CD14-positive monocyte (primary cell): ENCODE results near the gene TARS1. TPM values are rescaled to one million over a fixed set of nuclear protein-coding genes. Genes with fewer than 3 reads are reported as not detected.
A peak's percentile ranks its signal among the peaks of the same experiment; 100 is the strongest.

ENCODE experiments used
- DNase-seq, 3 donors: peaks; one replicate each; pipeline ENCODE4 v3.0.0-alpha.2; 2011 to 2022
- H2AFZ ChIP-seq: 2 replicates; pipeline ENCODE4 v1.6.0; 2012; ENCODE audit warnings: mild to moderate bottlenecking, low read depth, low read length, inconsistent platforms; ENCODE audit not compliant: insufficient read depth, poor library complexity, severe bottlenecking
- H3K27ac ChIP-seq, 2 donors: 1 replicate in 1 of 2; 2 replicates in 1 of 2; pipeline ENCODE4 v1.5.1; 2012 to 2013; ENCODE audit warnings: low read length in 2 of 2, control low read depth in 1 of 2, inconsistent platforms in 1 of 2, low read depth in 1 of 2, mild to moderate bottlenecking in 1 of 2
- H3K27me3 ChIP-seq, 2 donors: one replicate each; pipeline versions ENCODE4 v1.6.0 to v1.6.1; 2011 to 2013; ENCODE audit warnings: low read length in 2 of 2; ENCODE audit not compliant: control insufficient read depth in 2 of 2, insufficient read depth in 2 of 2
- H3K36me3 ChIP-seq, 2 donors: replicated peaks in 1 of 2; 1 replicate in 1 of 2; 2 replicates in 1 of 2; pipeline versions ENCODE4 v1.5.1 to v1.6.1; 2012 to 2013; ENCODE audit warnings: low read length in 2 of 2, control low read depth in 1 of 2, inconsistent platforms in 1 of 2, mild to moderate bottlenecking in 1 of 2; ENCODE audit not compliant: insufficient read depth in 2 of 2, control insufficient read depth in 1 of 2
- H3K4me1 ChIP-seq, 2 donors: 1 replicate in 1 of 2; 2 replicates in 1 of 2; pipeline versions ENCODE4 v1.5.1 to v1.6.1; 2012 to 2013; ENCODE audit warnings: low read length in 2 of 2, control low read depth in 1 of 2, inconsistent platforms in 1 of 2, mild to moderate bottlenecking in 1 of 2, moderate library complexity in 1 of 2; ENCODE audit not compliant: insufficient read depth in 2 of 2, control insufficient read depth in 1 of 2
- H3K4me2 ChIP-seq: replicated peaks from 2 replicates; pipeline ENCODE3; 2012; ENCODE audit warnings: low read length, moderate library complexity, mild to moderate bottlenecking; ENCODE audit not compliant: poor library complexity, severe bottlenecking; ENCODE audit errors: extremely low read depth
- H3K4me3 ChIP-seq, 3 experiments: fragments of 200-600 bp in 1 of 3; sonication (generic) in 1 of 3; replicated peaks in 1 of 3; 1 replicate in 2 of 3; 2 replicates in 1 of 3; pipeline ENCODE4 v1.5.1; 2011 to 2013; ENCODE audit warnings: low read length in 3 of 3, mild to moderate bottlenecking in 3 of 3, control low read depth in 2 of 3, low read depth in 2 of 3, inconsistent platforms in 1 of 3, moderate library complexity in 1 of 3
- H3K79me2 ChIP-seq: 2 replicates; pipeline ENCODE4 v1.6.0; 2012; ENCODE audit warnings: mild to moderate bottlenecking, control low read depth, inconsistent platforms, low read length, moderate library complexity; ENCODE audit not compliant: insufficient read depth
- H3K9ac ChIP-seq: 2 replicates; pipeline ENCODE4 v1.6.0; 2017; ENCODE audit warnings: low read length, mild to moderate bottlenecking; ENCODE audit not compliant: insufficient read depth, poor library complexity, severe bottlenecking
- H3K9me3 ChIP-seq, 2 donors: replicated peaks in 1 of 2; 1 replicate in 1 of 2; 2 replicates in 1 of 2; pipeline versions ENCODE4 v1.5.1 to v1.6.1; 2012 to 2013; ENCODE audit warnings: low read length in 2 of 2, control low read depth in 1 of 2; ENCODE audit not compliant: control insufficient read depth in 1 of 2, insufficient read depth in 1 of 2
- H4K20me1 ChIP-seq: 2 replicates; pipeline ENCODE4 v1.6.0; 2012; ENCODE audit warnings: mild to moderate bottlenecking, low read length, control low read depth, moderate library complexity; ENCODE audit not compliant: insufficient read depth
- H3K27ac Mint-ChIP-seq, 7 donors: one replicate each; pipeline ENCODE4 v1.8.0; 2020; ENCODE audit warnings: mild to moderate bottlenecking in 7 of 7, mixed read lengths in 7 of 7, moderate library complexity in 6 of 7, inconsistent platforms in 2 of 7
- H3K27me3 Mint-ChIP-seq, 3 donors: one replicate each; pipeline ENCODE4 v1.8.0; 2021 to 2022; ENCODE audit warnings: low read depth in 3 of 3, mild to moderate bottlenecking in 3 of 3, mixed read lengths in 3 of 3, moderate library complexity in 3 of 3, inconsistent platforms in 1 of 3
- H3K36me3 Mint-ChIP-seq, 2 donors: one replicate each; pipeline ENCODE4 v1.8.0; 2020; ENCODE audit warnings: mixed read lengths in 2 of 2, inconsistent platforms in 1 of 2, mild to moderate bottlenecking in 1 of 2
- H3K4me1 Mint-ChIP-seq: one replicate; pipeline ENCODE4 v1.8.0; 2020; ENCODE audit warnings: mild to moderate bottlenecking, mixed read lengths
- H3K4me3 Mint-ChIP-seq, 2 donors: one replicate each; pipeline ENCODE4 v1.8.0; 2020; ENCODE audit warnings: mild to moderate bottlenecking in 2 of 2, mixed read lengths in 2 of 2, moderate library complexity in 1 of 2
- H3K9me3 Mint-ChIP-seq, 7 donors: one replicate each; pipeline ENCODE4 v1.8.0; 2020 to 2022; ENCODE audit warnings: mixed read lengths in 7 of 7, mild to moderate bottlenecking in 6 of 7, moderate library complexity in 6 of 7, inconsistent platforms in 2 of 7
- CTCF ChIP-seq: fragments of 200-600 bp; IDR thresholded peaks from one replicate; pipeline ENCODE4 v1.8.0; 2022; ENCODE audit warnings: antibody characterized with exemption, mild to moderate bottlenecking
- WGBS: methylation state at CpG from one replicate; pipeline ENCODE4 v1.1.5; 2013; ENCODE audit warnings: missing lambda C conversion rate; ENCODE audit not compliant: insufficient coverage; 5-methylcytosine and 5-hydroxymethylcytosine counted together
- intact Hi-C, 2 donors: fragments of 100-400 bp; cut with micrococcal nuclease; formaldehyde crosslinking; loops; one replicate each; pipeline versions ENCODE4 v1.15.0 to v1.15.1; 2023
- polyA plus RNA-seq, 3 donors: library from polyadenylated mRNA; depleted of rRNA in 1 of 3; unstranded in 2 of 3; stranded (reverse) in 1 of 3; fragments of 300-500 nt in 2 of 3; fragments of >200 nt in 1 of 3; fragmentation: Illumina TruSeq in 2 of 3; gene quantifications; 1 replicate in 2 of 3; 2 replicates in 1 of 3; pipeline ENCODE4 v1.2.3, GENCODE V29; 2012 to 2021

TARS1 gene
- polyA plus RNA-seq, 3 donors: 10.6 to 47.8 (median 39.8) TPM

DNA sequence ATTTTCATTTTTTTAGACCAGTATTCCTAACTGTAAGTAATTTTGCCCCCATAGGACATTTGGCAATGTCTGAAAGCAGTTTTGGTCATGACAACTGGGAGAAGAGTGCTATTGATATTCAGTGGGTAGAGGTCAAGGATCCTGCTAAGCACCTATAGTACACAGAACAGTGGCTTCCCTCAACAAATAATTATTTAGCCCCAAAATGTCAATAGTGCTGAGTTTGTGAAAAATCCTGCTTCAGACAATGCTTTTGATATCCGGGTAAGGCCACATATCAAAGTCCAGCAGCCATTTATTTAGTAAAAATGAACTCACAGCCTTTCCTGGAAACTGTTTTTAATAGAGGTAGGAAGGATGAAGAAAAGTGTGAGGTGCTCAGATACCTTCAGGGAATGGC, 8.1 kb upstream of the TARS1 start:
- Mint-ChIP-seq H3K36me3 (no peaks in the 10 kb centered on the region), H3K27me3 (peaks cover 0 to 6% (median 1%) of the 10 kb centered on the region in 3 donors), H3K9me3 (peaks cover 3 to 10% (median 8%) of the 10 kb centered on the region in 7 donors), H3K4me3 (no peak overlapping the region), H3K27ac (peak overlapping the region in 1 of 7 donors; percentile 19), H3K4me1 (peaks cover 6% of the 10 kb centered on the region)
- Histone ChIP-seq H3K9ac (no peak overlapping the region), H3K9me3 (no peaks in the 10 kb centered on the region), H3K4me2 (no peak overlapping the region), H3K79me2 (no peaks in the 10 kb centered on the region), H3K27ac (no peak overlapping the region), H3K36me3 (no peaks in the 10 kb centered on the region), H2AFZ (no peak overlapping the region), H3K4me1 (no peaks in the 10 kb centered on the region), H4K20me1 (no peaks in the 10 kb centered on the region), H3K4me3 (no peak overlapping the region), H3K27me3 (no peaks in the 10 kb centered on the region)
- no peak for DNase-seq
- WGBS: no CpG with 5 or more reads among the region's 1 CpG
- intact Hi-C loops: loop anchor here in 1 of 2 donors (10.0 kb wide), 1 partner anchor 1032 kb away; no protein-coding TSS in a partner anchor
- TF ChIP-seq CTCF: no peak

DNA sequence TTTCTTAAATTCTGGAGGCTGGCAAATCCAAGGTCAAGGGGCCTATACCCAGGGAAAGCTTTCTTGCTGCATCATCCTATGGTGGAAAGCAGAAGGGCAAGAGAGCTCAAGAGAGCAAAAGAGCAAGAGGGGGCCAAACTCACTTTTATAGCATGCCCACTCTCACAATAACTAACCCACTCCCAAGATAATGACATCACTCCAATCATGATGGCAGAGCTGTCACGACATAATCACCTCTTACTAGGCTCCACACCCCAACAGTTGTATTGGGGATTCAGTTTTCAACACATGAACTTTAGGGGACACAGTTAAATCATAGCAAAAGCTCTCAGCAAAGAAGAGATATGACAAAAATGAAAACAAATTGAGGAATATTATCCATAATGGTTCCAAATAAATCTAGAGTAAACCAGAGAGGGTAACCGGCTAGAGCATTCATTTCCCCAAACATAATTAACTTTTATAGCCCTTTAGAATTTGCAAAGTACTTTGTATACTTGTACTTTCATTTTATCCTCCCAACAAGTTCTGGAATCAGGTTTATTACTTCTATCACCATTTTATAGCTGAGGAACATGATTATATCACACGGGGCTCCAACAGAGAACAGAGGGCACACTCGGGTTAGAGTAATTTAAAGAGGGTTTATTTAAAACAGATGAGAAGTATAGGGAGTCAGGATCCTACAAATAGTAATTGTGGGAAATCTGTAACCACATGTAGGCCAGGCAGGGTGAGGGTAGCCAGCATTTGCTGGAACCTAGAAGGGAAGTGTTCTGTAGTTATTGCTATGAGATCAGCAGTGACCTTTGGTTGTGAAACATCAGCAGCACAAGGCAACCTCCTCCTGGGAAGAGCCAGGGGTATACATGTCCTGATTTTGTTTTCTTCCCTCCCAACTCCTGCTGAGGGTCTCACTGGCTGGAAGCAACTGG, 7.2 kb upstream of the TARS1 start:
- Histone ChIP-seq H3K9ac (no peak overlapping the region), H3K27me3 (no peaks in the 10 kb centered on the region), H3K4me2 (no peak overlapping the region), H3K27ac (no peak overlapping the region), H2AFZ (no peak overlapping the region), H3K4me3 (no peak overlapping the region), H3K36me3 (no peaks in the 10 kb centered on the region), H3K79me2 (no peaks in the 10 kb centered on the region), H3K9me3 (no peaks in the 10 kb centered on the region), H3K4me1 (no peaks in the 10 kb centered on the region), H4K20me1 (no peaks in the 10 kb centered on the region)
- H3K9me3 Mint-ChIP-seq: peaks cover 3 to 9% (median 8%) of the 10 kb centered on the region in 7 donors
- 100% methylated on average over 1 of the region's 4 CpGs for WGBS
- peaks cover 8% of the 10 kb centered on the region for H3K4me1 Mint-ChIP-seq
- no peak overlapping the region for H3K27ac Mint-ChIP-seq
- H3K27me3 Mint-ChIP-seq: peaks cover 0 to 1% (median 0%) of the 10 kb centered on the region in 3 donors
- intact Hi-C loops: loop anchor here in 1 of 2 donors (10.0 kb wide), 1 partner anchor 1031 kb away; no protein-coding TSS in a partner anchor
- H3K36me3 Mint-ChIP-seq: no peaks in the 10 kb centered on the region
- TF ChIP-seq CTCF: no peak
- DNase-seq: no peak
- H3K4me3 Mint-ChIP-seq: no peak overlapping the region
